Effector memory CD4-positive, alpha-beta T cell (primary cell): ENCODE results near the gene TIPRL.

Source experiments
- DNase-seq, 3 donors: peaks; one replicate each; pipeline ENCODE4 v3.0.0-alpha.2; 2020
- H3K27ac ChIP-seq: 2 replicates; pipeline ENCODE4 v1.7.0; 2013; ENCODE audit warnings: mild to moderate bottlenecking, low read length, moderate library complexity; ENCODE audit not compliant: insufficient read depth, poor library complexity, severe bottlenecking
- H3K27me3 ChIP-seq: replicated peaks from 2 replicates; pipeline ENCODE4 v1.7.0; 2013; ENCODE audit warnings: mild to moderate bottlenecking, low read length; ENCODE audit not compliant: insufficient read depth, control insufficient read depth, poor library complexity, severe bottlenecking
- H3K36me3 ChIP-seq: 2 replicates; pipeline ENCODE4 v1.7.0; 2013; ENCODE audit warnings: mild to moderate bottlenecking, low read length, moderate library complexity; ENCODE audit not compliant: control insufficient read depth, insufficient read depth
- H3K4me1 ChIP-seq: 2 replicates; pipeline ENCODE4 v1.7.0; 2013; ENCODE audit warnings: low read length, mild to moderate bottlenecking; ENCODE audit not compliant: control insufficient read depth, insufficient read depth, poor library complexity, severe bottlenecking
- H3K4me3 ChIP-seq: 2 replicates; pipeline ENCODE4 v1.7.0; 2013; ENCODE audit warnings: low read length, low read depth, mild to moderate bottlenecking; ENCODE audit not compliant: insufficient read depth, poor library complexity, severe bottlenecking
- H3K9me3 ChIP-seq: 2 replicates; pipeline ENCODE4 v1.7.0; 2013; ENCODE audit warnings: mild to moderate bottlenecking, low read length, moderate library complexity; ENCODE audit not compliant: control insufficient read depth

TIPRL gene

GRCh38 chr1:168243636-168244212 is 65.0 kb downstream of the TIPRL start:
- DNase-seq = no peak
- Histone ChIP-seq H3K27me3 (no peaks in the 10 kb centered on the region), H3K36me3 (peaks cover 40% of the 10 kb centered on the region), H3K27ac (no peak overlapping the region), H3K4me3 (no peak overlapping the region), H3K9me3 (no peaks in the 10 kb centered on the region), H3K4me1 (no peaks in the 10 kb centered on the region)

GRCh38 chr1:168245042-168245441 is 66.3 kb downstream of the TIPRL start:
- no peak overlapping the region for H3K27ac ChIP-seq
- no peaks in the 10 kb centered on the region for H3K4me1 ChIP-seq
- H3K9me3 ChIP-seq = no peaks in the 10 kb centered on the region
- no peak overlapping the region for H3K4me3 ChIP-seq
- peaks cover 41% of the 10 kb centered on the region for H3K36me3 ChIP-seq
- no peak for DNase-seq
- H3K27me3 ChIP-seq = no peaks in the 10 kb centered on the region

- H3K4me3 ChIP-seq = no peak overlapping the region
- no peak overlapping the region for H3K27ac ChIP-seq
- H3K4me1 ChIP-seq = no peaks in the 10 kb centered on the region
- H3K9me3 ChIP-seq = no peaks in the 10 kb centered on the region
- no peaks in the 10 kb centered on the region for H3K27me3 ChIP-seq
- DNase-seq = no peak
- peaks cover 35% of the 10 kb centered on the region for H3K36me3 ChIP-seq
Measured at GRCh38 chr1:168246506-168246905, 67.7 kb downstream of the TIPRL start.
